NCI-H1930 (cell line): ENCODE measurements around the gene NPC1.
"Not testable (repeated sequence)": the region's sequence is repeated elsewhere in the genome, so short reads cannot be mapped to it uniquely, and the experiment has no call there.

Source experiments
- DNase-seq, 2 experiments: peaks; one replicate each; lab custom pipeline; 2025; lab: John Stamatoyannopoulos, UW

The NPC1 gene

DNA sequence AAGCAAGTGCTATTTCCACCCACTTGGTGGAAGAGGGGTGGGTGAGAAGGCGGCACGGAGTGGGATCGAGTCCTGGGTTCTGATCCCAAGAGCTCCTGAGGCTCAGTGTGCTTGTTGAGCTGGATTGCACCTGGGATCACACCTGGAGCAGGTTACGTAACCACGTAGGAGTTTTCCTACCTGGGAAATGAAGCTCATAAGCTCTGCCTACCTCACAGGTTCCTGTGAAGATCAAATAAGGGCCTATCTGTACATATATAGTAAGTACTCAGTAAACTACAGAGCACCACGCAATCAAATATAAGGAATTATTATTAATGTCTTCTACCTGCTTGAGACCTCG lies 11.0 kb downstream of the NPC1 start:
- DNase-seq = no peak

- no peak for DNase-seq
These were observed 11.5 kb downstream of the NPC1 start for GRCh38 chr18:23574611-23575308.

DNA sequence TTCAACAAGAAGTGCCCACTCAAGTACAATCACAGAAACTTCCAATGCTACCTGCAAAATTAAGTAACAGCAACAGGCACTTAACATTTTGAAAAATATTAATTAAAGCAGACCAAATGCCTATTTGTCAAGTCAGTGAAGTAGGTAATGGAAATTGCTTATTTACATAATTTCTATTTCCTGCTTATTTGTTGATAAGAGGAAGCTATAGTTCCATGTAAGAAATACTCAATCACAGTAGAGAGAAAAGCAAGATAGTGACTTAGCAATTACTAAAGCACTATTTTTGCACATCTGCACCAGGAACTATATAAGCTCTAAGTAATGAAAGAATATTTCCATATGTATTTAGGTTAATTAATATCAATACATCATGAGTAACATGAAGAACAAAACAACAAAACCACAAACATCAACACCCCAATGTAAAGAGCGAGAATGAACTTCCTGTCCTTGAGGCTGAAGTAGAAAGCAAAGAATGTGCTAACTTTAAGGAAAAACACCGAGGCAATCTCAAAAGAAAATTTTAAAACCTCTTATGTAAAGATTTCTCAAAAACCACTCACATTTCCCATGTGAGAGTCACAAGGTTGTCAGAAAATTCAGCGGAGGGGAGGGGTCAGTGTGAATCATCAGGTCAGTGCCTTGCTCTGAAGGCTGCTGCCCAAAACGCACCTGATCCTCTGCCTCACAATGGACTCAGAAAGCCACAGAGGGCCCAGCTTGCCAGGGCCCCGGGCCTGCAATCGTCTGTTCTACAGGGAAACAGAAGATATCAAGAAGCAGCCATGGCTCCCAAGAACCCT lies 12.5 kb downstream of the NPC1 start:
- DNase-seq = no peak

DNA sequence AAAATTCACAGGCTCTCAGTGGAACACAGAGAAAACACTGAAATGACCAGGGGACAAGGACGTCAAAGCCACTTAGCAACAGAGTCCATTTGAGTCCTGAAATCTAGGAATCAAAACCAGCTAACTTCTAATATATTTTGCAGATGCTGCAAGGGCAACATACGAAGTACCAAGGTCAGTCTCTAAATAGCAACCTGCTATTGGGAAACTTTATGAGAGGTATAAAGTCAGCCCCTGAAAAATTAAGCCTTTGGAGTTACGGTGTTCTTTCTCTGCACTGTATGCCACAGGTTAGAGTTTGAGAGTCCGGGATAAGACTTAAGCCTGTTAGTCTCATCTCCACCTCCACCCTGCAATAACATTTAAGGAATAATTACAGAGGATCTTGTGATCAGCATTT lies 13.3 kb downstream of the NPC1 start:
- no peak for DNase-seq

DNA sequence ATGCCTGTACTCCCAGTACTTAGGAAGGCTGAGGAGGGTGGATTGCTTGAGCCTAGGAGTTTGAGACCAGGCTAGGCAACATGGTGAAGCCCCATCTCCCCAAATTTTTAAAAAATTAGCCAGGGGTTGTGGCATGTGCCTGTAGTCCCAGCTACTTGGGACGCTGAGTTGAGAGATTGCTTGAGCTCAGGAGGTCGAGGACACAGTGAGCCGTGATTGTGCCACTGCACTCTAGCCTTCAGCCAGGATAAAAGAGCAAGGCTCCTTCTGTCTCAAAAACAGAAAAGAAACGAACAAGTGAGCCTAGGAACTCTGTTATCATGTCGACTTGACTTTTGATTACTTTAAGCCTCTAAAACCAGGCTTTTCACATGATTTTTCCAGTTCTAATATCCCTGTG lies 13.7 kb downstream of the NPC1 start:
- DNase-seq = no peak

DNA sequence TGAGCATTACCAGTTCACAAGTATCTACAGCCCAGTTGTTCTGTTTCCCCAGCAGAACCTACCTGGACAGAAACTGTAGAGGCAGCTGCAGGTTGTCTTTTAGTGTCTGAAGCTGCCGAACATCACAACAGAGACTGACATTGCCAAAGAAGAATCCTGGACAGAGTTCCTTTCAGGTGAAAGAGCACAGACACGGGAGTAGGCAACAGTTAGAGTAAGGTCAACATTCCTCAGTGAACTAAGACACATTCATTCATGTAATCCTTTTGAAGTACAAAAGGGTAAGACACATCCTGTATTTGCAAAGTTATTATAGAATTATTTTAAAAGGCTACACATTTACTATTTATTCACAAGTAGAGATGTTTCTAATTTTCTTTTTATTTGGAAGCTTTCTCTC lies 14.3 kb downstream of the NPC1 start:
- no peak for DNase-seq

DNA sequence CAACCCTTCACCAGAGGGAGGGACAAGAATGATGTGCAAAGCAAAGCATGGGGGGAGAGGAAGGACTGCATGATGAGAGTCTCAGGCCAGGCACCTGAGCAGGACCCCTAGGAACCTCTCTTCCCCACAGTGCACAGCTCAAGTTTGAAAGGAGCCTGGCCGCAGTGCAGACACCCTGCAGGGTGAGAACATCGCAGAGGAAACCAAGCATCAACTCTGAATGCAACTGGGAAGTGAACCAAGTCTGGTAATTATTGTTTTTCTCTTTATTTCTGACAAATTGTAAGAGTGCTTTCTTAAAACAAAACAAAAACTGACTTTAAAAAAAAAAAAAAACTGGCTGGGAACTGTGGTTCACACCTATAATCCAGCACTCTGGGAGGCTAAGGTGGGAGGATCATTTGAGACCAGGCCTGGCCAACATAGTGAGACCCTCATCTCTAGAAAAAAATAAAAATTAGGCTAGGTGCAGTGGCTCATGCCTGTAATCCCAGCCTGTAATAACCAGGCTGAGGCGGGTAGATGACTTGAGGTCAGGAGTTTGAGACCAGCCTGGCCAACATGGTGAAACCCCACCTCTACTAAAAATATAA lies 15.3 kb downstream of the NPC1 start:
- DNase-seq = no peak

- DNase-seq = no peak
These were observed 16.8 kb downstream of the NPC1 start for GRCh38 chr18:23569299-23570063.

- DNase-seq = no peak
These were observed 17.8 kb downstream of the NPC1 start for GRCh38 chr18:23568281-23569138.

- no peak for DNase-seq
These were observed 18.6 kb downstream of the NPC1 start for GRCh38 chr18:23567671-23568070.

- DNase-seq = no peak
These were observed 20.3 kb downstream of the NPC1 start for GRCh38 chr18:23565916-23566547.

DNA sequence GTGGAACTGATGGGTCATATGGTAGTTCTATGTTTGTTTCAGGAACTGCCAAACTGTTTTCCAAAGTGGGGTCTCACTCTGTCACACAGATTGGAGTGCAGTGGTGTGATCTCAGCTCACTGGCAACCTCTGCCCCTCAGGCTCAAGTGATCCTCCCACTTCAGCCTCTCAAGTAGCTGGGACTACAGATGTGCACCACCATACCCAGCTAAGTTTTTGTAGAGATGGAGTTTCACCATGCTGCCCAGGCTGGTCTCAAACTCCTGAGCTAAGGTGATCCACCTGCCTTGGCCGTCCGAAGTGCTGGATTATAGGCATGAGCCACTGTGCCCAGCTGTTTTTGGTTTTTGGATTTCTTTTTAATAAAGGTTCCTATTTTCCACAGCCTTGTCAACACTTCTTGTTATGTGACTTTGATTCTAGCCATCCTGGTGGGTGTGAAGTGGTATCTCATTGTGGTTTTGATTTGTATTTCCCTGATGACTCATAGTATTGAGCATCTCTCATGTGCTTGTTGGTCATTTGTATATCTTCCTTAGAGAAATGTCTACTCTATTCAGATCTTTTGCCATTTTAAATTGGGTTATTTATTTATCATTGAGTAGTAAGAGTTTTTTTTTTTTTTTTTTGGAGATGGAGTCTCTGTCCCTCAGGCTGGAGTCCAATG lies 22.8 kb downstream of the NPC1 start:
- DNase-seq = no peak

GRCh38 chr18:23560186-23560585 lies 26.1 kb downstream of the NPC1 start:
- DNase-seq = no peak

DNA sequence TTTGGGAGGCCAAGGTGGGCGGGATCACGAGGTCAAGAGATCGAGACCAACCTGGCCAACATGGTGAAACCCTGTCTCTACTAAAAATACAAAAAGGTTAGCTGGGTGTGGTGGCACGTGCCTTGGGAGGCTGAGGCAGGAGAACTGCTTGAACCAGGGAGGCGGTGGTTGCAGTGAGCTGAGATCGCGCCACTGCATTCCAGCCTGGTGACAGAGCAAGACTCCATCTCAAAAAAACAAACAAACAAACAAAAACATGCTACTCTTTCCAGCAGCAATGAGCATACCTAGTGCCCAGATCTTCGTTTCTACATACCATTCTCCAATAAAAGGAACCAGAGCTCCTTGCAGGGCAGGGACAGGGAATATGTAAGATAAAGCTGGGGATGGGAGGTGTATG lies 28.8 kb downstream of the NPC1 start:
- not testable (repeated sequence) for DNase-seq

DNA sequence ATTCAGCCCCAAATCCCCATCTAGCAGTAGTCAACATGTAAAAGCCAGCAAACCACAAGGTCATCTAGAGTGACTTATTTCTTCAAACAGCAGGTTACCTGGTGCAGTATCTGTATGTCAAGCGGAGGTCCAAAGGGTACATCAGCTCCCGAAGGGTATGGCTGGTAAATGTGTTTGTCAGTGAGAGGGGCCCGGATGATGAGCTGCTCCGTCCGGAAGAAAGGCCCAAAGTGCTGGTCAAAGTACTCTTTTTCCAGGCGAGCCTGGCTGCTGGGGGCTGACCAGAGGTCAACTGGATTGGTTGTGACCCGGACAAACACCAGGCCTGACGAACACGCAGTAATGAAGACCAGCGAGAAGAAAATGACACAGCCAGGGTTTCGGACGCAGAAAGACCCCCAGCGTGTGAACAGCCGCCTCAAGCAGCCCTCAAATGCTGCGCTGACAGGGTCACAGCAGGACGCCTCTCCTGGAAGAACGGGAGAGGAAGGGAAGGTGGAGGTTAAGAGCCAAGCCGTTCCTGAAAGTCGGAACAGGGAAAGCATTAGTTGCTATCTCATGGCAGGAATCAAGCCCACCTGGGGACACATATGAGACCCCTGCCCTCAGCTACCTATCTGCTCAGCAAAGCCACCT lies 30.0 kb downstream of the NPC1 start:
- DNase-seq = no peak

DNA sequence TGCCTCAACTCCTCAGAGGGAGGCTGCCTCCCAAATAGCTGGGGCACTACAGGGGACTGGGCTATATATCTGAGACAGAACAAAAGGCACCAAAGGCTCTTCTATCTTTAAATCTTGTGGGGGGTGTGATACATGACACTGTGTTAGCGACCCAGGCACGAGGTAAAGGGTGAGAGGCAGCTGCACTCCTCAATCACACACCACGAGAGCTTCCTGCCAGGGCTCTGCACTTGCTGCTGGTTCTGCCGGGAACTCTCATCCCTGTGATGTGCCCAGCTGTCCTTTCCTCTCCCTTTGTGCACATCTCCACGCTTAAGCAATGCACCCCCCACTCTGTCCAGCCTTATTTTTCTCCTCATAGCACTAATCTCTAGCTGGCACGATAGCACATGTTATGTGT lies 32.4 kb downstream of the NPC1 start:
- no peak for DNase-seq

DNA sequence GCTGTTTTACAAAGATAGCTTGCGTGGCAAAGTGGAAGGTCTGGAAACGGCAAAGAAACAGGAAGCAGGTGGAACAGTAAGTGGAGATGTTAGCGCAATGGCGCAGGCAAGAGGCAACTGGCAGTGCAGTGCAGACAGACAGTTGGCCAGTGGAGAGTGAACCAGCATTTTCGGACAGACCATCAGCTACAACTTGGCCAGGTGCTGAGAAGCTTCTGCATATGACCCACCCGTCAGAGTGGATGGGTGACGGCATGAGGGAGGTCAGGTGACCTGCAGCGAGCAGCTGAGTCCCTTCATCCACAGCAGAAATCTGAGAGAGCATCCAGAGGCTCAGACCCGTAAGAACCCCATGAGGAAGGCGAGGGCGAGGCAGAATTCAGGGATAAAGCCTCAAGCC lies 33.8 kb downstream of the NPC1 start:
- DNase-seq = no peak

GRCh38 chr18:23551978-23552377 lies 34.3 kb downstream of the NPC1 start:
- no peak for DNase-seq

GRCh38 chr18:23550898-23551297 lies 35.4 kb downstream of the NPC1 start:
- no peak for DNase-seq

- DNase-seq = no peak
These were observed 37.6 kb downstream of the NPC1 start for GRCh38 chr18:23548719-23549118.
